H9 (cell line): Measurements from ENCODE around the gene NRP2. TPM values are rescaled to one million over a fixed set of nuclear protein-coding genes. Genes with fewer than 3 reads are reported as not detected.

Experiments
- DNase-seq: peaks from one replicate; pipeline ENCODE4 v3.0.0-alpha.2; 2017
- H2AFZ ChIP-seq: one replicate; pipeline ENCODE4 v1.6.1; 2013; ENCODE audit warnings: mild to moderate bottlenecking, low read length, control low read depth, moderate library complexity
- H2AK5ac ChIP-seq: 2 replicates; pipeline ENCODE4 v1.6.1; 2013; ENCODE audit warnings: low read length, control low read depth, mixed read lengths; ENCODE audit not compliant: insufficient read length
- H2BK120ac ChIP-seq: one replicate; pipeline ENCODE4 v1.6.1; 2013; ENCODE audit warnings: low read depth, mild to moderate bottlenecking, low read length, control low read depth, inconsistent platforms; ENCODE audit not compliant: poor library complexity, severe bottlenecking
- H2BK12ac ChIP-seq: 2 replicates; pipeline ENCODE4 v1.6.1; 2013; ENCODE audit warnings: low read length, control low read depth, mixed read lengths, low read depth; ENCODE audit not compliant: insufficient read length
- H2BK15ac ChIP-seq: 2 replicates; pipeline ENCODE4 v1.6.1; 2013; ENCODE audit warnings: low read depth, low read length, control low read depth
- H2BK20ac ChIP-seq: one replicate; pipeline ENCODE4 v1.6.1; 2013; ENCODE audit warnings: low read depth, mild to moderate bottlenecking, low read length, control low read depth, inconsistent platforms; ENCODE audit not compliant: poor library complexity, severe bottlenecking
- H2BK5ac ChIP-seq: 2 replicates; pipeline ENCODE4 v1.6.1; 2013; ENCODE audit warnings: low read length, control low read depth, mixed read lengths; ENCODE audit not compliant: insufficient read length
- H3K14ac ChIP-seq: 2 replicates; pipeline ENCODE4 v1.6.1; 2013; ENCODE audit warnings: low read length, control low read depth; ENCODE audit not compliant: insufficient read depth
- H3K18ac ChIP-seq: 2 replicates; pipeline ENCODE4 v1.6.1; 2013; ENCODE audit warnings: low read depth, mild to moderate bottlenecking, mixed read lengths, low read length, control low read depth; ENCODE audit not compliant: insufficient read length
- H3K23ac ChIP-seq: 2 replicates; pipeline ENCODE4 v1.6.1; 2013; ENCODE audit warnings: low read length, control low read depth, mixed read lengths, low read depth; ENCODE audit not compliant: insufficient read length
- H3K23me2 ChIP-seq: 2 replicates; pipeline ENCODE4 v1.6.1; 2013; ENCODE audit warnings: low read depth, mild to moderate bottlenecking, mixed read lengths, low read length, control low read depth; ENCODE audit not compliant: insufficient read length, poor library complexity, severe bottlenecking
- H3K27ac ChIP-seq: 2 replicates; pipeline ENCODE4 v1.5.1; 2013; ENCODE audit warnings: low read length, control low read depth, mixed read lengths, low read depth; ENCODE audit not compliant: insufficient read length
- H3K27me3 ChIP-seq: 2 replicates; pipeline ENCODE4 v1.6.1; 2013; ENCODE audit warnings: low read length, control low read depth, inconsistent platforms; ENCODE audit not compliant: insufficient read depth
- H3K4ac ChIP-seq: 2 replicates; pipeline ENCODE4 v1.6.1; 2013; ENCODE audit warnings: low read depth, mild to moderate bottlenecking, control low read depth, inconsistent platforms, low read length, moderate library complexity
- H3K4me1 ChIP-seq: 2 replicates; pipeline ENCODE4 v1.6.1; 2013; ENCODE audit warnings: low read length, control low read depth, inconsistent platforms; ENCODE audit not compliant: insufficient read depth
- H3K4me2 ChIP-seq: 2 replicates; pipeline ENCODE4 v1.6.1; 2013; ENCODE audit warnings: low read length, control low read depth, mixed read lengths; ENCODE audit not compliant: insufficient read length, insufficient read depth
- H3K56ac ChIP-seq: 2 replicates; pipeline ENCODE4 v1.6.1; 2013; ENCODE audit warnings: low read depth, mild to moderate bottlenecking, mixed read lengths, low read length, control low read depth; ENCODE audit not compliant: insufficient read length
- H3K79me1 ChIP-seq: 2 replicates; pipeline ENCODE4 v1.6.1; 2013; ENCODE audit warnings: low read depth, mild to moderate bottlenecking, moderate library complexity, low read length, control low read depth, inconsistent platforms; ENCODE audit not compliant: insufficient read depth, poor library complexity, severe bottlenecking
- H3K79me2 ChIP-seq: 2 replicates; pipeline ENCODE4 v1.6.1; 2013; ENCODE audit warnings: low read length, control low read depth, inconsistent platforms; ENCODE audit not compliant: insufficient read depth
- H3K9ac ChIP-seq: 2 replicates; pipeline ENCODE4 v1.6.1; 2013; ENCODE audit warnings: low read length, control low read depth, mixed read lengths; ENCODE audit not compliant: insufficient read length; ENCODE audit errors: extremely low read depth
- H3K9me3 ChIP-seq: one replicate; pipeline ENCODE4 v1.6.1; 2013; ENCODE audit warnings: low read depth, low read length, inconsistent platforms; ENCODE audit not compliant: control insufficient read depth
- H3T11ph ChIP-seq: one replicate; pipeline ENCODE4 v1.6.1; 2013; ENCODE audit warnings: mild to moderate bottlenecking, low read length, control low read depth, inconsistent platforms
- H4K20me1 ChIP-seq: one replicate; pipeline ENCODE4 v1.6.1; 2013; ENCODE audit not compliant: control insufficient read depth, insufficient read length, insufficient read depth
- H4K5ac ChIP-seq: 2 replicates; pipeline ENCODE4 v1.6.1; 2013; ENCODE audit warnings: low read depth, mild to moderate bottlenecking, mixed read lengths, low read length, control low read depth; ENCODE audit not compliant: insufficient read length
- H4K8ac ChIP-seq: replicated peaks from 2 replicates; pipeline ENCODE4 v1.6.1; 2013; ENCODE audit warnings: low read length, control low read depth, mixed read lengths, low read depth; ENCODE audit not compliant: insufficient read length
- H4K91ac ChIP-seq: 2 replicates; pipeline ENCODE4 v1.6.1; 2013; ENCODE audit warnings: low read depth, mild to moderate bottlenecking, moderate library complexity, mixed read lengths, low read length, control low read depth; ENCODE audit not compliant: insufficient read length
- H3K27ac Mint-ChIP-seq, 3 experiments: 2 replicates in 2 of 3; 3 replicates in 1 of 3; pipeline ENCODE4 v1.8.0; 2020 to 2021; ENCODE audit warnings: mixed read lengths in 3 of 3, mild to moderate bottlenecking in 1 of 3, moderate library complexity in 1 of 3
- H3K27me3 Mint-ChIP-seq: 2 replicates; pipeline ENCODE4 v1.8.0; 2021; ENCODE audit warnings: low read depth, mild to moderate bottlenecking, moderate library complexity, mixed read lengths
- H3K36me3 Mint-ChIP-seq, 3 experiments: 2 replicates in 2 of 3; 3 replicates in 1 of 3; pipeline ENCODE4 v1.8.0; 2020 to 2021; ENCODE audit warnings: low read depth in 3 of 3, mixed read lengths in 3 of 3; ENCODE audit not compliant: insufficient read depth in 1 of 3
- H3K4me1 Mint-ChIP-seq, 2 experiments: 2 replicates each; pipeline ENCODE4 v1.8.0; 2020; ENCODE audit warnings: mixed read lengths in 2 of 2
- H3K4me3 Mint-ChIP-seq, 2 experiments: 2 replicates in 1 of 2; 3 replicates in 1 of 2; pipeline ENCODE4 v1.8.0; 2020 to 2021; ENCODE audit warnings: mild to moderate bottlenecking in 2 of 2, mixed read lengths in 2 of 2, moderate library complexity in 1 of 2
- H3K9me3 Mint-ChIP-seq, 2 experiments: 2 replicates in 1 of 2; 3 replicates in 1 of 2; pipeline ENCODE4 v1.8.0; 2020; ENCODE audit warnings: mild to moderate bottlenecking in 2 of 2, mixed read lengths in 2 of 2, moderate library complexity in 1 of 2
- WGBS: extraction: QIAGEN DNeasy Blood & Tissue Kit; methylation state at CpG from one replicate; pipeline ENCODE4 v1.1.7; 2013; ENCODE audit warnings: missing lambda C conversion rate, low lambda C conversion rate, mixed read lengths; ENCODE audit not compliant: insufficient read length; ENCODE audit errors: extremely low coverage; 5-methylcytosine and 5-hydroxymethylcytosine counted together
- total RNA-seq: library from RNA; stranded (reverse); gene quantifications from 2 replicates; pipeline ENCODE4 v1.2.1, GENCODE V29; 2021
- TF ChIP-seq, protein P1 (sequence below): fragments of 200-600 bp; sonication (generic); conservative IDR thresholded peaks from 3 replicates; pipeline ENCODE4 v1.8.0; 2021; ENCODE audit warnings: antibody characterized with exemption, mild to moderate bottlenecking

The NRP2 gene
- total RNA-seq, 1 experiment from 2014 or later: 19.7 TPM

DNA sequence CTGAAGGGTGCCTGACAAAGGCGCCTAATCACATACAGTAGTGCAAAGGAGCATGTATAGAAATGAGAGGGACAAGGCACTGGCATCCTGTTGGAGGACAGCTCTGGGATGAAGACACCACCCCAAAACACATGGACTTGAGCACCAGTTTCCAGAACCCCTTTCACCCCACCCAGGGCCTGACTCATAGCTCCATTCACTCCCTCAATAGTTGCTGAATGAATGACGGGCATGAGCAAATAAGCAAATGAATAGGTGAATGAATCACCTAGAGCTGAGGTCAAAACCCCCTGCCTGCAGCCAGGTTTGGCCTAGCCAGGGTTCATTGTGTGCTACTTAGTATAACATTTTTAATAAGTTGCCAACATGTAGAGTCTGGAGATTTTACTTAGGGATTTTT is 66.3 kb downstream of the NRP2 start:
- H3K27ac Mint-ChIP-seq: peak overlapping the region; percentile 50 to 98 (median 92); a peak in 5 of 7 replicates

More for the DNA sequence above, 66.3 kb downstream of the NRP2 start:
- peak; percentile 67 for DNase-seq
- no peak overlapping the region for H3K4ac ChIP-seq
- Mint-ChIP-seq H3K9me3 (no peaks in the 10 kb centered on the region), H3K27me3 (no peaks in the 10 kb centered on the region), H3K4me3 (no peak overlapping the region), H3K36me3 (peaks cover 27 to 37% (median 27%) of the 10 kb centered on the region in 3 experiments; a peak in 6 of 7 replicates), H3K4me1 (peaks cover 35 to 38% of the 10 kb centered on the region in 2 experiments)
- H3K9ac ChIP-seq: no peak overlapping the region
- no peak overlapping the region for H2BK12ac ChIP-seq
- no CpG with 5 or more reads among the region's 2 CpGs for WGBS
- H3K14ac ChIP-seq: no peak overlapping the region
- no peak overlapping the region for H3K23ac ChIP-seq
- H4K5ac ChIP-seq: no peak overlapping the region
- H3K79me2 ChIP-seq: no peaks in the 10 kb centered on the region
- no peaks in the 10 kb centered on the region for H3K9me3 ChIP-seq
- H3K27ac ChIP-seq: no peak overlapping the region
- no peak overlapping the region for H2BK5ac ChIP-seq
- H2BK20ac ChIP-seq: no peak overlapping the region
- TF ChIP-seq, protein P1, sequence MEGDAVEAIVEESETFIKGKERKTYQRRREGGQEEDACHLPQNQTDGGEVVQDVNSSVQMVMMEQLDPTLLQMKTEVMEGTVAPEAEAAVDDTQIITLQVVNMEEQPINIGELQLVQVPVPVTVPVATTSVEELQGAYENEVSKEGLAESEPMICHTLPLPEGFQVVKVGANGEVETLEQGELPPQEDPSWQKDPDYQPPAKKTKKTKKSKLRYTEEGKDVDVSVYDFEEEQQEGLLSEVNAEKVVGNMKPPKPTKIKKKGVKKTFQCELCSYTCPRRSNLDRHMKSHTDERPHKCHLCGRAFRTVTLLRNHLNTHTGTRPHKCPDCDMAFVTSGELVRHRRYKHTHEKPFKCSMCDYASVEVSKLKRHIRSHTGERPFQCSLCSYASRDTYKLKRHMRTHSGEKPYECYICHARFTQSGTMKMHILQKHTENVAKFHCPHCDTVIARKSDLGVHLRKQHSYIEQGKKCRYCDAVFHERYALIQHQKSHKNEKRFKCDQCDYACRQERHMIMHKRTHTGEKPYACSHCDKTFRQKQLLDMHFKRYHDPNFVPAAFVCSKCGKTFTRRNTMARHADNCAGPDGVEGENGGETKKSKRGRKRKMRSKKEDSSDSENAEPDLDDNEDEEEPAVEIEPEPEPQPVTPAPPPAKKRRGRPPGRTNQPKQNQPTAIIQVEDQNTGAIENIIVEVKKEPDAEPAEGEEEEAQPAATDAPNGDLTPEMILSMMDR: no peak
- H3T11ph ChIP-seq: no peak overlapping the region
- H3K56ac ChIP-seq: no peak overlapping the region
- no peak overlapping the region for H2AFZ ChIP-seq
- H3K23me2 ChIP-seq: no peaks in the 10 kb centered on the region
- H3K18ac ChIP-seq: peak overlapping the region; percentile 49
- H2AK5ac ChIP-seq: no peak overlapping the region
- H3K27me3 ChIP-seq: no peaks in the 10 kb centered on the region; the same call in 1 of the 2 replicates
- H3K79me1 ChIP-seq: no peaks in the 10 kb centered on the region
- H4K20me1 ChIP-seq: no peaks in the 10 kb centered on the region
- H4K91ac ChIP-seq: no peak overlapping the region
- peaks cover 14% of the 10 kb centered on the region; the same call in 1 of the 2 replicates for H3K4me1 ChIP-seq
- H4K8ac ChIP-seq: no peak overlapping the region
- H2BK120ac ChIP-seq: no peak overlapping the region
- no peak overlapping the region for H2BK15ac ChIP-seq
- no peak overlapping the region for H3K4me2 ChIP-seq
